Measurements from ENCODE around the gene PKDREJ. TPM values are rescaled to one million over a fixed set of nuclear protein-coding genes. Genes with fewer than 3 reads are reported as not detected.
"Not testable (repeated sequence)": the region's sequence is repeated elsewhere in the genome, so short reads cannot be mapped to it uniquely, and the experiment has no call there.

PKDREJ gene
- total RNA-seq, 1 experiment from 2014 or later = 0.05 TPM

DNA sequence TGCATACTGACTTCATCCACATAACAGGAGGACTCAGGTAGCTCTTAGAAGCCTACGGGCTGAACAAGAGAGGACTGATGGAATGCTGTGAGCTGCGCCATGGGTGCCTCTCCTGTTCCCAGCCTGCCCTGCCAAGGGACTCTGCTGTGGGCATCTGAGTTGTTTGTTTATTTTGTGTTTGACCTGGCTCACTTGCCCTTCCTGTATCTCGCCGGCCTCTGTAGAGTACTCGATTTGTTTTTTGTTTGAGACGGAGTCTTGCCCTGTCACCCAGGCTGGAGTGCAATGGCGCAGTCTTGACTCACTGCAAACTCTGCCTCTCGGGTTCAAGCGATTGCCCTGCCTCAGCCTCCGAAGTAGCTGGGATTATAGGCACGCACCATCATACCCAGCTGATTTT, 6.4 kb upstream of the PKDREJ start:
- H3K4me1 Mint-ChIP-seq (ENCODE audit: low read depth, unreplicated experiment) = peaks cover 23% of the 10 kb centered on the region
- no peaks in the 10 kb centered on the region for H3K27me3 Mint-ChIP-seq (ENCODE audit: unreplicated experiment)
- H3K4me3 Mint-ChIP-seq (ENCODE audit: low read depth, unreplicated experiment) = no peak overlapping the region
- no peak overlapping the region for H3K27ac Mint-ChIP-seq (ENCODE audit: unreplicated experiment)
- no peak for DNase-seq
- H3K9me3 Mint-ChIP-seq (ENCODE audit: low read depth, unreplicated experiment) = peaks cover 3% of the 10 kb centered on the region
- CTCF ChIA-PET = no interaction called here
- BruUV-seq (replicated peaks) = no TSS peak
- peaks cover 25% of the 10 kb centered on the region for H3K36me3 Mint-ChIP-seq (ENCODE audit: insufficient read depth, unreplicated experiment)
- TF ChIP-seq CTCF (IDR thresholded peaks at IDR 0.05; ENCODE audit: unreplicated experiment) = no peak
- intact Hi-C loops (cut with micrococcal nuclease; ENCODE audit: unreplicated experiment) = loop anchor here (10.0 kb wide), 1 partner anchor 115 kb away; the partner anchor contains the start of gene PPARA

DNA sequence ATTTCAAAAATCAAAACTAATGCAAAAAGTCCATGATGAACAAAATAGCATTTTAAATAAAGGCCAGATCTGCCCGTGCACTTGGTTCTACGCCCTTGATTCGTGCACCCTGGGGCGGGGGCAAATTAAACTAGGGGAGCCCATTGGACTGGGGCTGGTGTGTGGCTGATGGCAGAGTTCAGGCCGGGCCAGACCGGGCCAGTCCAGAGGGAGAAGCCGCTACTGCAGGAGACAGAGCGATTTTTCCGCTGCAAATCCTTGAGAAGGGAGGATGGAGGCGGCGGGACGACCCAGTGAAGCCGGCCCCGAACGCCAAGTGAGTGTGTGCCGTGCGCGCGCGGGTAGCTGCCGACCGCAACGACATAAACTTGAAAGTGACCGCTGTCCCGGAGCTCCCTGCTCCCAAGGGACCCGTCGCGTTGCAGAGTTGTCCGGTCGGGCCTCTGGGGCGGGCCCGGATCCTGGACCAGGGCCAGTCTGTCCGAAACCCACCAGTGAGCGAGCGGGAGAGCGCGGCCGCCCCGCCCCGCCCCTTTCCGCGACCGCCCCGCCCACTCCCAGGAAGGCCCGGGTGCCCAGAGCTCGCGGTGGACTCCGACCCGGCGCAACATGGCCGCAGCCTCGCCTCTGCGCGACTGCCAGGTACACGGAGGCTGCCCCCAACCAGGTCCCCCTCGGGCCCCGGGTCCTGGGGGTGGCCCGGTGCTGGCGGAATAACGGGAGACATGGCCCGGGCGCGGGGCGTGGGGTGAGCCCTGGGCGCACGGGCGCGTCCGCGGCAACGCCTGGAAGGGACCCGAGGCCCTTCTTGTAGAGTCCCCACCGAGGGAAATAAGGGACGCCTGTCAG, 4.5 kb upstream of the PKDREJ start, which contains the start of gene TTC38:
TTC38 (plus strand) TSS at position 578 of the 849 bp plus-strand sequence; CDS start at position 610, 32 bp downstream.
- H3K4me3 Mint-ChIP-seq (ENCODE audit: low read depth, unreplicated experiment) = peak within 1 kb of the TSS; percentile 93
- CTCF ChIA-PET = interaction anchor here (0.7 to 1.0 kb wide), 3 partner anchors 118 to 135 kb away, joined by 3 to 6 read pairs (median 3); no protein-coding TSS in a partner anchor
- H3K27ac Mint-ChIP-seq (ENCODE audit: unreplicated experiment) = peak within 1 kb of the TSS; percentile 63
- TF ChIP-seq CTCF (IDR thresholded peaks at IDR 0.05; ENCODE audit: unreplicated experiment) = no peak
- no TSS peak for BruUV-seq (replicated peaks)
- intact Hi-C loops (cut with micrococcal nuclease; ENCODE audit: unreplicated experiment) = loop anchor here (10.0 kb wide), 1 partner anchor 113 kb away; the partner anchor contains the start of gene PPARA
- H3K27me3 Mint-ChIP-seq (ENCODE audit: unreplicated experiment) = no peaks in the 10 kb centered on the region
- peaks cover 21% of the 10 kb centered on the region for H3K36me3 Mint-ChIP-seq (ENCODE audit: insufficient read depth, unreplicated experiment)
- H3K4me1 Mint-ChIP-seq (ENCODE audit: low read depth, unreplicated experiment) = peaks cover 23% of the 10 kb centered on the region
- DNase-seq = peak; percentile 90
- peaks cover 5% of the 10 kb centered on the region for H3K9me3 Mint-ChIP-seq (ENCODE audit: low read depth, unreplicated experiment)

DNA sequence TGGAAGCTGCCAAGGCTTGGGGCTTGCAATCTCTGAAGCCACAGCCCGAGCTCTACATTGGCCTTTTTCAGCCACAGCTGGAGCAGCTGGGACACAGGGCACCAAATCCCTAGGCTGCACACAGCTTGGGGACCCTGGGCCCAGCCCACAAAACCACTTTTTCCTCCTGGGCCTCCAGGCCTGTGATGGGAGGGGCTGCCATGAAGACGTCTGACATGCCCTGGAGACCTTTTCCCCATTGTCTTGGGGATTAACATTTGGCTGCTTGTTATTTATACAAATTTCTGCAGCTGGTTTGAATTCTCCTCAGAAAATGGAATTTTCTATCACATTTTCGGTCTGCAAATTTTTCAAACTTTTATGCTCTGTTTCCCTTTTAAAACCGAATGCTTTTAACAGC, 2.5 kb upstream of the PKDREJ start:
- BruUV-seq (replicated peaks); DNase-seq; H3K4me3 Mint-ChIP-seq (ENCODE audit: low read depth, unreplicated experiment); CTCF ChIA-PET; H3K9me3 Mint-ChIP-seq (ENCODE audit: low read depth, unreplicated experiment); H3K27ac Mint-ChIP-seq (ENCODE audit: unreplicated experiment): not testable (repeated sequence)
- Mint-ChIP-seq H3K27me3 (ENCODE audit: unreplicated experiment) (peaks cover 15% of the 10 kb centered on the region), H3K36me3 (ENCODE audit: insufficient read depth, unreplicated experiment) (peaks cover 21% of the 10 kb centered on the region), H3K4me1 (ENCODE audit: low read depth, unreplicated experiment) (peaks cover 23% of the 10 kb centered on the region)
- intact Hi-C loops (cut with micrococcal nuclease; ENCODE audit: unreplicated experiment) = loop anchor here (10.0 kb wide), 1 partner anchor 111 kb away; the partner anchor contains the start of gene PPARA

DNA sequence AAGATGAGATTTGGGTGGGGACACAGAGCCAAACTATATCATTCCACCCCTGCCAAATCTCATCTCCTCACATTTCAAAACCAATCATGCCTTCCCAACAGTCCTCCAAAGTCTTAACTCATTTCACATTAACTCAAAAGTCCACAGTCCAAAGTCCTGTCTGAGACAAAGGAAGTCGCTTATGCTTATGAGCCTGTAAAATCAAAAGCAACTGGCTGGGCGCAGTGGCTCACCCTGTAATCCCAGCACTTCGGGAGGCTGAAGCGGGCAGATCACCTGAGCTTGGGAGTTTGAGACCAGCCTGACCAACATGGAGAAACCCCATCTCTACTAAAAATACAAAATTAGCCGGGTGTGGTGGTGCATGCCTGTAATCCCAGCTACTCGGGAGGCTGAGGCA, 1.4 kb upstream of the PKDREJ start:
- H3K27ac Mint-ChIP-seq (ENCODE audit: unreplicated experiment); CTCF ChIA-PET; DNase-seq; H3K4me3 Mint-ChIP-seq (ENCODE audit: low read depth, unreplicated experiment); H3K9me3 Mint-ChIP-seq (ENCODE audit: low read depth, unreplicated experiment); BruUV-seq (replicated peaks): not testable (repeated sequence)
- Mint-ChIP-seq H3K27me3 (ENCODE audit: unreplicated experiment) (peaks cover 25% of the 10 kb centered on the region), H3K36me3 (ENCODE audit: insufficient read depth, unreplicated experiment) (peaks cover 17% of the 10 kb centered on the region), H3K4me1 (ENCODE audit: low read depth, unreplicated experiment) (peaks cover 18% of the 10 kb centered on the region)
- intact Hi-C loops (cut with micrococcal nuclease; ENCODE audit: unreplicated experiment) = loop anchor here (10.0 kb wide), 1 partner anchor 110 kb away; the partner anchor contains the start of gene PPARA

GRCh38 chr22:46262449-46263215, 511 bp downstream of the PKDREJ start:
- BruUV-seq (replicated peaks) = no TSS peak

More at GRCh38 chr22:46262449-46263215, 511 bp downstream of the PKDREJ start:
- Mint-ChIP-seq H3K27me3 (ENCODE audit: unreplicated experiment) (peaks cover 25% of the 10 kb centered on the region), H3K4me1 (ENCODE audit: low read depth, unreplicated experiment) (peaks cover 8% of the 10 kb centered on the region), H3K4me3 (ENCODE audit: low read depth, unreplicated experiment) (no peak overlapping the region), H3K36me3 (ENCODE audit: insufficient read depth, unreplicated experiment) (peaks cover 7% of the 10 kb centered on the region), H3K27ac (ENCODE audit: unreplicated experiment) (no peak overlapping the region), H3K9me3 (ENCODE audit: low read depth, unreplicated experiment) (peaks cover 5% of the 10 kb centered on the region)
- CTCF ChIA-PET = no interaction called here
- DNase-seq = no peak
- TF ChIP-seq CTCF (IDR thresholded peaks at IDR 0.05; ENCODE audit: unreplicated experiment) = no peak
- intact Hi-C loops (cut with micrococcal nuclease; ENCODE audit: unreplicated experiment) = loop anchor here (10.0 kb wide), 1 partner anchor 108 kb away; the partner anchor contains the start of gene PPARA

All from Calu3 (cell line).